GM08714 (cell line): ENCODE data around the gene ORC3.
A peak's percentile ranks its signal among the peaks of the same experiment; 100 is the strongest.
"Not testable (repeated sequence)": the region's sequence is repeated elsewhere in the genome, so short reads cannot be mapped to it uniquely, and the experiment has no call there.

Experiments
- H3K4me3 ChIP-seq: fragments of 200-500 bp; sonication (Bioruptor generic); 2 replicates; pipeline ENCODE4 v1.5.1; 2014; ENCODE audit warnings: mild to moderate bottlenecking, low read length, inconsistent platforms
- ZNF274 ChIP-seq: IDR thresholded peaks from 2 replicates; pipeline ENCODE4 v1.6.1; 2012; ENCODE audit warnings: mild to moderate bottlenecking, low read depth, low read length

ORC3 gene

GRCh38 chr6:87684895-87685654 lies 95.1 kb downstream of the ORC3 start:
- no peak overlapping the region for H3K4me3 ChIP-seq
- TF ChIP-seq ZNF274: no peak

GRCh38 chr6:87686636-87687205 lies 96.8 kb downstream of the ORC3 start:
- H3K4me3 ChIP-seq: not testable (repeated sequence)

- no peak overlapping the region for H3K4me3 ChIP-seq
- no peak for TF ChIP-seq ZNF274
Observed at GRCh38 chr6:87687296-87687695, 97.4 kb downstream of the ORC3 start.

GRCh38 chr6:87687893-87688292 lies 98.0 kb downstream of the ORC3 start:
- not testable (repeated sequence) for H3K4me3 ChIP-seq

GRCh38 chr6:87690441-87690840 lies 100.5 kb downstream of the ORC3 start:
- H3K4me3 ChIP-seq: no peak overlapping the region
- no peak for TF ChIP-seq ZNF274

- no peak overlapping the region for H3K4me3 ChIP-seq
- TF ChIP-seq ZNF274: no peak
Observed at GRCh38 chr6:87692086-87692485, 102.2 kb downstream of the ORC3 start.

- peak overlapping the region; percentile 99; the same call in 1 of the 2 replicates for H3K4me3 ChIP-seq
Observed at GRCh38 chr6:87696817-87697216, 106.9 kb downstream of the ORC3 start.

- peak overlapping the region; percentile 99 for H3K4me3 ChIP-seq
Observed at GRCh38 chr6:87697581-87698546, 107.9 kb downstream of the ORC3 start.

GRCh38 chr6:87698547-87699006 lies 108.6 kb downstream of the ORC3 start:
- peak overlapping the region; percentile 99; the same call in 1 of the 2 replicates for H3K4me3 ChIP-seq
- TF ChIP-seq ZNF274: no peak

More at GRCh38 chr6:87697581-87698546, 107.9 kb downstream of the ORC3 start:
- TF ChIP-seq ZNF274: no peak

GRCh38 chr6:87699576-87699975 lies 109.6 kb downstream of the ORC3 start:
- no peak for TF ChIP-seq ZNF274
- peak overlapping the region; percentile 99; the same call in 1 of the 2 replicates for H3K4me3 ChIP-seq

- TF ChIP-seq ZNF274: no peak
- H3K4me3 ChIP-seq: peak overlapping the region; percentile 99
Observed at GRCh38 chr6:87700397-87701343, 110.7 kb downstream of the ORC3 start.

GRCh38 chr6:87701344-87701675 lies 111.4 kb downstream of the ORC3 start:
- TF ChIP-seq ZNF274: no peak
- peak overlapping the region; percentile 99 for H3K4me3 ChIP-seq
